GM23248 (cell line): ENCODE data around the gene PARG.

ENCODE experiments used
- EZH2 ChIP-seq: fragments of 200-600 bp; sonication (generic); IDR thresholded peaks from 2 replicates; pipeline ENCODE4 v1.6.1; 2018; ENCODE audit warnings: antibody characterized with exemption, mild to moderate bottlenecking; ENCODE audit not compliant: insufficient read depth, poor library complexity, severe bottlenecking
- EZH2phosphoT487 ChIP-seq: fragments of 200-600 bp; sonication (generic); IDR thresholded peaks from 2 replicates; pipeline ENCODE4 v1.6.1; 2018; ENCODE audit warnings: antibody characterized with exemption, moderate library complexity, mild to moderate bottlenecking, low read depth; ENCODE audit not compliant: insufficient read depth

- TF ChIP-seq EZH2, result no peak
- no peak for TF ChIP-seq EZH2phosphoT487
Observed at GRCh38 chr10:49830016-49830415, 111.8 kb downstream of the PARG start.
